Mononuclear cell (primary cell): ENCODE measurements around the gene KCNF1. TPM values are rescaled to one million over a fixed set of nuclear protein-coding genes. Genes with fewer than 3 reads are reported as not detected.

ENCODE experiments used
- H3K27me3 ChIP-seq: 2 replicates; pipeline ENCODE4 v1.6.0; 2011; ENCODE audit warnings: low read length, control low read depth; ENCODE audit not compliant: insufficient read depth
- H3K4me1 ChIP-seq: 2 replicates; pipeline ENCODE4 v1.5.1; 2011; ENCODE audit warnings: mild to moderate bottlenecking, low read length, control low read depth; ENCODE audit not compliant: insufficient read depth
- H3K4me3 ChIP-seq: 2 replicates; pipeline ENCODE4 v1.5.1; 2011; ENCODE audit warnings: mild to moderate bottlenecking, low read length, moderate library complexity
- H3K9me3 ChIP-seq: 2 replicates; pipeline ENCODE4 v1.5.1; 2011; ENCODE audit warnings: low read depth, mild to moderate bottlenecking, control low read depth, low read length
- total RNA-seq: library from RNA; depleted of rRNA; stranded (reverse); fragments of >200 nt; gene quantifications from one replicate; pipeline ENCODE4 v1.2.3, GENCODE V29; 2012

The KCNF1 gene
- total RNA-seq, 1 donor, result not detected

DNA sequence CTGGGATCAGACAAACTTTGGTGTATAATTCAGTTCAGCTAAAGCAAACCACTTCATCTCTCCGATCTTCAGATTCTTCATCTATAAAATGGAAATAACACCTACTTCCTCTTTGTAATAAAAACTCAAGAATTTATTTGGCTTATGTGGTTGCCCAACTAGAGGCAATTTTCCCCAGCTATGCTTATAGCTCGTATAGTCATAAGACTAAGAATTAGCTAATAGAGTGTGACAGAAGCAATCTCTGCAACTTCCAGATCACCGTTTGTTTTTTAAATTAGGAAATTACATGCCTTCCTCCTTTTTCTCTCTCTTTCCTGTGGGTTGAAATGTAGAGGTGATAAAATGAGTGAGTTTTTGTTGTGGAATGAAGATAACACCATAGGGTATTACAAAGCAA lies 35.3 kb upstream of the KCNF1 start:
- Histone ChIP-seq H3K4me1 (peaks cover 23% of the 10 kb centered on the region), H3K9me3 (no peaks in the 10 kb centered on the region), H3K4me3 (no peak overlapping the region), H3K27me3 (no peaks in the 10 kb centered on the region)

GRCh38 chr2:10876963-10877362 lies 34.8 kb upstream of the KCNF1 start:
- Histone ChIP-seq H3K4me3 (no peak overlapping the region), H3K27me3 (no peaks in the 10 kb centered on the region), H3K9me3 (no peaks in the 10 kb centered on the region), H3K4me1 (peaks cover 23% of the 10 kb centered on the region)

DNA sequence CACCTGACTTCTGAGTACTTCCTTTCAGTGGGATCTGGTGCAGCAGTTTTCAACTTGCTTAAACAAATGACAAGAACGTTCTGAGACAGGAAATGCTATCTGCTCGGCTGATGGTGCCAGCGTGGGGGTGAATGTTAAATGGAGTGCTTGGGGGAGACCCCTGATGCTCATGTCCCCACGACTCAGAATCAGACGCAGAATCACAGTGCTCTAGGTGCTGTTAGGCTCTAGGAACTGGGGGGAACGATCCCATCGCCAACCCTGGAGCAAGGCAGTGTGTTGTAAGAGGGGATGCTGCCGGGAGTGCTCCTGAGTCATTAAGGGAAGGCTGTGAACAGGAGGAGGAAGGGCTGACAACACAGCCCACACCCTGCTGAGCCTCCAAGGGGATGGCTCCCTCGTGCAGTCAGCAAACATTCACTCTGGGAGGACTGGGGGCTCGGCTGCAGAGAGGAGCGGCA lies 34.1 kb upstream of the KCNF1 start:
- Histone ChIP-seq H3K4me1 (peaks cover 23% of the 10 kb centered on the region), H3K4me3 (no peak overlapping the region), H3K9me3 (no peaks in the 10 kb centered on the region), H3K27me3 (no peaks in the 10 kb centered on the region)

DNA sequence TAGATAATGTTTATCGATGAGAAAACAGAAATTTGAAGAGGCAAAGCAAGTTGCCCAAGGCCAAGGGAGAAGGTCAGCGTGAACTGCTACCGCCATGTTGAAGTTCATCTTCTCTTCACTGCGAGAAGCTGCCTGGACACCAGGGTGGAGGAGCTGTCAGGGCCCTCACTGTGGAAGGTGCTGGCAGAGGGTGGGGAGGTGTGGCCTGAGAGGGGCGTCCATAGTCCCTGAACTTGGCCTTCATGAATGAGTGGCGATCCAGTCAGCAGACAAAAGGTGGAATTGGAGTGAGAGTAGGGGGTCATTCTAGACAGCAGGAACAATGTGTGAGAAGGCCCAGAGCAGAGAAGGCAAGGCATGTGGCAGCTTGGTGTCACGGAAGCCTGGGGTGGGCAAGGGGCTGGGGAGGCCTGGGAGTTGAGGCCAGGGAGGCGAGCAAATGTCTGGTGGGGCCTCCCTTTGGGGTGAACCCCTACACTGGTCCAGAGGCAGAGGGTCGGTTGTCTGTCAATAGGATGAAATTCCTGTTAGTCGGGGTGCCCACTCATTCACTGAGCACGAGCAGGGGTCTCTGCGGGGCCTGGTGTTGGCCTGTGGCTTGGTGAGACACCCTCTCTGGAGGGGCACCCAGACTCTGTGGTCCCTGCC lies 33.3 kb upstream of the KCNF1 start:
- Histone ChIP-seq H3K4me3 (no peak overlapping the region), H3K9me3 (no peaks in the 10 kb centered on the region), H3K4me1 (peaks cover 23% of the 10 kb centered on the region), H3K27me3 (no peaks in the 10 kb centered on the region)

DNA sequence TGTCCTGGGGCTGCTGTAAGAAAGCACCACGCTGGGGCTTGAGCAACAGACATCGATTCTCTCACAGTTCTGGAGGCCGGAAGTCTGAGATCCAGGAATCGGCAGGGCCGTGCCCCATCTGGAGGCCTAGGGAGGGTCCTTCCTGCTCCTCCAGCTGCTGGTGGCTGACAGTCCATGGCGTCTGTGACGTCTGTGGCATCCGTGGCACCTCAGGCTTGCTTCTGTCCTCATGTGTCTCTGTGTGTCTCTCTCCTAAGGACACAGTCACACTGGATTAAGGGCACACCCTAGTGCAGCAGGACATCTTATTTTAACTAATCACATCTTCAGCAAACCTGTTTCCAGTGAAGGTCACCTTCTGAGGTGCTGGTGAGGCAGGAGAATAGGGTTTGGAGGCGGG lies 32.6 kb upstream of the KCNF1 start:
- no peak overlapping the region for H3K4me3 ChIP-seq
- no peaks in the 10 kb centered on the region for H3K9me3 ChIP-seq
- H3K4me1 ChIP-seq, result peaks cover 23% of the 10 kb centered on the region
- H3K27me3 ChIP-seq, result no peaks in the 10 kb centered on the region

GRCh38 chr2:10879624-10880585 lies 31.8 kb upstream of the KCNF1 start:
- H3K9me3 ChIP-seq, result no peaks in the 10 kb centered on the region
- peaks cover 23% of the 10 kb centered on the region for H3K4me1 ChIP-seq
- no peaks in the 10 kb centered on the region for H3K27me3 ChIP-seq
- H3K4me3 ChIP-seq, result no peak overlapping the region

DNA sequence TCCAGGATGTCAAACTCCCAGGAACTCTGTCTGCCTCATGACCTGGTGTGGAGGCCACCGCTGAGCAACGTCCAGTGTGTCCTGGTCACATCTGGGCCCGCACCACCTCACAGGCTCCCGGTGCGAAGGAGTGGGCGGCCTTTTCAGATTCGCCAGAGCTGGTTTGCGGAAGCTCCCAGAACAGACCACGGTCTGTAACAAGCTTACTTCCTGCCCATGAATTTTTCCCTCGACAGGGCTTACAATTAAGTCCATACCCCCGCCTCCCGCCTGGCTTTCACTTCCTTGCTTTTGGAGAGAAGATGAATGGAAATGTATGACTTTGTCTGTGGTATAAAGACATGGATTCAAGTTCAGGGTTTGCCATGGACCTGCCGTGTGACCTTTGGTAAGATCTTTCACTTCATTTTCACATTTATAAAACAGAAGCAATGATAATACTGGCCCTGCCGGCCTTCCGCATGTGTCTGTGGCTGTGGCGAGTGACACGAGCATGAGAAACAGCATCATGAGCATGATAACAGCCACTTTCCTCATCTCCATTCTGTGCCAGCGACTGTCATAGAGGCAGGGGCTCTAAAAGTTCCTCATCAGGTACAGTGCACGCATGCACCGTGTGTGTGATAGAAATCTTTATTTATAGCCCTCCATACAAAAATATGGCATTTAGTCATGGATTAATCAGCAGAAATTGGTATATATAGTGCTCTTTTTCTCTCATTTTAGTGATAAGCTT lies 31.0 kb upstream of the KCNF1 start:
- H3K9me3 ChIP-seq, result no peaks in the 10 kb centered on the region
- no peaks in the 10 kb centered on the region for H3K27me3 ChIP-seq
- H3K4me1 ChIP-seq, result peaks cover 23% of the 10 kb centered on the region
- H3K4me3 ChIP-seq, result no peak overlapping the region

DNA sequence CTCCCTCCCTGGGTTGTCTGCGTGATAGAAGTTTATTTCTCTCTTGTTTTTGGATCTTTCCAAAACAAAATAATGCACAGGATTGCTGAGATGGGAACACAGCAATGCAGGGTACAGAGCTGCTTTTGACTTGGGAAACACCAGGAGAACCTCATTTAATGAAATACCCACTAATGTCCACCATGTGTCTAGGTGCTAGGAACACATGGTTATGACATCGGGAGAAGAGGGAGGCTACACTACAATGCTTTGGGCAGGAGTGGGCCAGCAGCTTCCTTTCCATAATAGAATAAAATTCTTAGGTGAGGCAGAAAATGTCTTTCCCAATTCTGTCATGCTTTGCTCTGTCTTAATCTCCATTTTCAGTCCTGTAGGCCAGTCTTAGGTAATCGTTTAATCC lies 29.2 kb upstream of the KCNF1 start:
- H3K27me3 ChIP-seq, result peaks cover 3% of the 10 kb centered on the region
- no peak overlapping the region for H3K4me3 ChIP-seq
- H3K4me1 ChIP-seq, result peaks cover 7% of the 10 kb centered on the region
- H3K9me3 ChIP-seq, result no peaks in the 10 kb centered on the region

DNA sequence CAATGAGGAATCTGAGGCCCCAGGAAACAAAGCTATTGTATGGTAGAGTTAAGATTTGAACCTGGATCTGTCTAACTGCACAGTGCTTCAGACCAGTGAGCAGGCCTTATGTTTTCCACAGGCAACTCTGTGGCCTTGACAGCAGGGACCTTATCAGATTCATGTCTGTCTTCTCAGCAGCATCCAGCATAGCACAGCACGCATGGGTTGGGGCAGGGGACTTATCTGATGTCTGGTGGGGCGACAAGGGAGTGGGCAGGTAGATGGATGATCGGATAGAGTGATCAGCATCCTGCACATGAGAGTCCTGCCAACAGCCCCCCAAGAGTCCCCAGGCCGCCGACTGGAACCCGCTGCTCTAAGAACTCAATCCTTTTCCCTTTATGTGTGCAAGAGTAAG lies 28.7 kb upstream of the KCNF1 start:
- peaks cover 2% of the 10 kb centered on the region for H3K4me1 ChIP-seq

GRCh38 chr2:10883801-10884478 lies 27.8 kb upstream of the KCNF1 start:
- Histone ChIP-seq H3K4me3 (no peak overlapping the region), H3K4me1 (no peaks in the 10 kb centered on the region), H3K9me3 (no peaks in the 10 kb centered on the region), H3K27me3 (peaks cover 3% of the 10 kb centered on the region)

More for the DNA sequence above, 28.7 kb upstream of the KCNF1 start:
- no peaks in the 10 kb centered on the region for H3K9me3 ChIP-seq
- H3K4me3 ChIP-seq, result no peak overlapping the region
- peaks cover 3% of the 10 kb centered on the region for H3K27me3 ChIP-seq

GRCh38 chr2:10884574-10884975 lies 27.2 kb upstream of the KCNF1 start:
- Histone ChIP-seq H3K27me3 (peaks cover 3% of the 10 kb centered on the region), H3K4me1 (no peaks in the 10 kb centered on the region), H3K4me3 (no peak overlapping the region), H3K9me3 (no peaks in the 10 kb centered on the region)

GRCh38 chr2:10885094-10885860 lies 26.5 kb upstream of the KCNF1 start:
- H3K4me1 ChIP-seq, result no peaks in the 10 kb centered on the region
- no peak overlapping the region for H3K4me3 ChIP-seq
- H3K9me3 ChIP-seq, result no peaks in the 10 kb centered on the region
- H3K27me3 ChIP-seq, result peaks cover 3% of the 10 kb centered on the region

DNA sequence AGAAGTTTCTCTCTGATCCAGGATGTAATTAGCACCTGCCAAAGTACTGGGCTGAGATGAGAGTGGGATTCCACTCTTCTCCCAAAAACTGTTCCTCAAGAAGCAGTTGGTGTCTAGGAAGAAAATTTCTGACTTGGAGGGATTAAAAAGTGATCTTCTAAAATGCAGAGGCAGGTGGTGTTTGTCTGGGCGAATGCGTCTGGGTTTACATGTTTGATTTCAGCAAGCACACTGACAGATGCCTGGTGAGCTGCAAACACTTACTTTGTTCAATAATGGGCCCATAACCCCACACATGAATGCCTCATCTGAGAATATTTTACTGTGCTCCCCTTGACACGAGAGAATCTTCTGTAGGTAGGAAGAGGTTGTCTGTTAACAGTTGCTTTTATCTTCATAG lies 24.3 kb upstream of the KCNF1 start:
- peaks cover 3% of the 10 kb centered on the region for H3K27me3 ChIP-seq
- no peak overlapping the region for H3K4me3 ChIP-seq
- H3K9me3 ChIP-seq, result no peaks in the 10 kb centered on the region
- H3K4me1 ChIP-seq, result no peaks in the 10 kb centered on the region

DNA sequence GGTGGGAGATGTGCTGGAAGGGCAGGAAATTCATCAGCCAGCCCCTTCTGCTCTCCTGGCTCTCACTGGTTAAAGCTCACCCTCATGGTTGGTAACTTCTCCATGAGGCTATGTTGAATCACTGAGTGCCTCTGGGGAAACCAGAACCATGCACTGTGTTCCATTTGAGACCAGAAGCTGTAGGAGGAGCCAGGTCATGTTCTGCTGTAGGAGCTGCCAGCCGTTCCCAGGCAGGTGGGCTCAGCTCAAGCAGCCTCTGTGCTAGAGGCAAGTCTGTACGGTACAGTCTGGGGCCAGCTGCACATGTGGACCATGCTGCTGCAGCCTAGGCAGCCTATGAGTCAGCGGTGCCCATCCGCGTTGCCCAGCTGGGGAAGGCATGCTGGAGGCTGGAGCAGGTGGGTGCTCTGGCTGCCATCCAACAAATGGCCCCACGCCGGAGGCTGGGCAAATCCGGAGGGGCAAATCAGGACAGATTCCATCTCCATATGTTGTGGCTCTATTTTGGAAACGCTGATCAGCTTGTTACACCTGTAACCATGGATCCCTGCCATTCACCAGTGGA lies 22.0 kb upstream of the KCNF1 start:
- H3K27me3 ChIP-seq, result peaks cover 3% of the 10 kb centered on the region
- H3K4me1 ChIP-seq, result no peaks in the 10 kb centered on the region
- no peaks in the 10 kb centered on the region for H3K9me3 ChIP-seq
- no peak overlapping the region for H3K4me3 ChIP-seq
